GM23248 (cell line): Measurements from ENCODE around the gene AP3S1. TPM values are rescaled to one million over a fixed set of nuclear protein-coding genes. Genes with fewer than 3 reads are reported as not detected.

Experiments used
- DNase-seq: peaks from one replicate; pipeline ENCODE4 v3.0.0-alpha.2; 2015
- H2AFZ ChIP-seq: fragments of 200-600 bp; sonication (generic); 2 replicates; pipeline ENCODE4 v1.6.1; 2016; ENCODE audit warnings: antibody characterized with exemption
- H3F3A ChIP-seq: fragments of 200-600 bp; sonication (generic); 2 replicates; pipeline ENCODE4 v1.6.1; 2016; ENCODE audit warnings: mild to moderate bottlenecking, antibody characterized with exemption, mixed run types; ENCODE audit not compliant: insufficient read depth
- H3K27ac ChIP-seq: fragments of 200-600 bp; sonication (generic); 2 replicates; pipeline ENCODE4 v1.5.1; 2016; ENCODE audit warnings: mild to moderate bottlenecking
- H3K27me3 ChIP-seq: fragments of 200-600 bp; sonication (generic); replicated peaks from 2 replicates; pipeline ENCODE4 v1.6.1; 2016; ENCODE audit warnings: mild to moderate bottlenecking; ENCODE audit not compliant: insufficient read depth
- H3K36me3 ChIP-seq: fragments of 200-600 bp; sonication (generic); 2 replicates; pipeline ENCODE4 v1.6.1; 2016; ENCODE audit warnings: low read depth, mild to moderate bottlenecking
- H3K4me1 ChIP-seq: fragments of 200-600 bp; sonication (generic); 2 replicates; pipeline ENCODE4 v1.6.1; 2016; ENCODE audit warnings: mild to moderate bottlenecking; ENCODE audit not compliant: insufficient read depth
- H3K4me2 ChIP-seq: fragments of 200-600 bp; sonication (generic); one replicate; pipeline ENCODE4 v1.6.1; 2016; ENCODE audit warnings: mild to moderate bottlenecking; ENCODE audit not compliant: unreplicated experiment
- H3K4me3 ChIP-seq: fragments of 200-600 bp; sonication (generic); 2 replicates; pipeline ENCODE4 v1.5.1; 2016; ENCODE audit warnings: mild to moderate bottlenecking
- H3K79me2 ChIP-seq: fragments of 200-600 bp; sonication (generic); 2 replicates; pipeline ENCODE4 v1.6.1; 2016; ENCODE audit warnings: mild to moderate bottlenecking; ENCODE audit not compliant: insufficient read depth
- H3K9ac ChIP-seq: fragments of 200-600 bp; sonication (generic); 2 replicates; pipeline ENCODE4 v1.6.1; 2016; ENCODE audit warnings: mild to moderate bottlenecking
- H3K9me2 ChIP-seq: fragments of 200-600 bp; sonication (generic); 2 replicates; pipeline ENCODE4 v1.6.1; 2016; ENCODE audit warnings: mixed run types, mild to moderate bottlenecking, moderate library complexity; ENCODE audit not compliant: insufficient read depth
- H3K9me3 ChIP-seq: fragments of 200-600 bp; sonication (generic); one replicate; pipeline ENCODE4 v1.6.1; 2017; ENCODE audit warnings: low read depth
- H4K20me1 ChIP-seq: fragments of 200-600 bp; sonication (generic); 2 replicates; pipeline ENCODE4 v1.6.0; 2016; ENCODE audit not compliant: insufficient read depth
- EZH2 ChIP-seq: fragments of 200-600 bp; sonication (generic); IDR thresholded peaks from 2 replicates; pipeline ENCODE4 v1.6.1; 2018; ENCODE audit warnings: antibody characterized with exemption, mild to moderate bottlenecking; ENCODE audit not compliant: insufficient read depth, poor library complexity, severe bottlenecking
- EZH2phosphoT487 ChIP-seq: fragments of 200-600 bp; sonication (generic); IDR thresholded peaks from 2 replicates; pipeline ENCODE4 v1.6.1; 2018; ENCODE audit warnings: antibody characterized with exemption, moderate library complexity, mild to moderate bottlenecking, low read depth; ENCODE audit not compliant: insufficient read depth
- WGBS, 2 experiments: methylation state at CpG; one replicate each; pipeline ENCODE4 v1.1.6; 2015 to 2017; ENCODE audit warnings: low lambda C conversion rate in 2 of 2, low coverage in 1 of 2; ENCODE audit errors: missing lambda C conversion rate in 2 of 2; 5-methylcytosine and 5-hydroxymethylcytosine counted together
- in situ Hi-C: fragments of 300-500 bp; cut with MboI; formaldehyde crosslinking; loops from 2 replicates; pipeline ENCODE4 v1.15.0; 2020
- polyA plus RNA-seq: library from polyadenylated mRNA; unstranded; fragments of >200 nt; fragmentation: Nextera tagmentation; extraction: Ambion mirVana; gene quantifications from 2 replicates; pipeline ENCODE4 v1.2.1, GENCODE V29; 2016
- total RNA-seq: library from RNA; depleted of rRNA; stranded (reverse); fragments of >200 nt; shearing (Covaris generic); gene quantifications from 2 replicates; pipeline ENCODE4 v1.2.3, GENCODE V29; 2014; rRNA removed

AP3S1 gene
- total and polyA plus RNA-seq, 2 experiments from 2014 or later = 303 to 430 TPM

- Histone ChIP-seq H3K4me1 (peaks cover 14% of the 10 kb centered on the region; the same call in 1 of the 2 replicates), H3F3A (0 out of 2 replicates have a peak, but pooled peaks cover 7% of the 10 kb centered on the region), H3K4me2 (no peak overlapping the region), H3K9ac (no peak overlapping the region), H3K9me3 (no peaks in the 10 kb centered on the region), H3K36me3 (no peaks in the 10 kb centered on the region), H3K27me3 (no peaks in the 10 kb centered on the region), H3K79me2 (no peaks in the 10 kb centered on the region), H3K27ac (no peak overlapping the region), H4K20me1 (no peaks in the 10 kb centered on the region), H3K4me3 (no peak overlapping the region), H3K9me2 (no peaks in the 10 kb centered on the region), H2AFZ (no peak overlapping the region)
- no peak for DNase-seq
- in situ Hi-C loops = no loop called here
- 78 to 81% methylated on average over 17 of the region's 17 CpGs for WGBS, 2 experiments
- TF ChIP-seq EZH2 (no peak), EZH2phosphoT487 (no peak)
Observed at GRCh38 chr5:115963566-115963965, 121.8 kb downstream of the AP3S1 start.

Other genes starting within 250 kb of the AP3S1 start
- 1.9 and 12.3 TPM in 2 replicates for gene TICAM2, start 239.5 kb upstream of the AP3S1 start, total RNA-seq
- gene TICAM2, start 239.5 kb upstream of the AP3S1 start, polyA plus RNA-seq = 11.3 and 14.1 TPM in 2 replicates
- gene TMED7, start 215.9 kb upstream of the AP3S1 start, total RNA-seq = 152 and 163 TPM in 2 replicates
- 97.7 and 98.7 TPM in 2 replicates for gene TMED7, start 215.9 kb upstream of the AP3S1 start, polyA plus RNA-seq
- 0.89 and 4.3 TPM in 2 replicates for gene CDO1, start 25.3 kb upstream of the AP3S1 start, total RNA-seq
- 2.1 and 2.2 TPM in 2 replicates for gene CDO1, start 25.3 kb upstream of the AP3S1 start, polyA plus RNA-seq
- 57.2 and 70.2 TPM in 2 replicates for gene ATG12, start 370 bp upstream of the AP3S1 start, total RNA-seq
- gene ATG12, start 370 bp upstream of the AP3S1 start, polyA plus RNA-seq = 121 and 126 TPM in 2 replicates
- 0.32 TPM in 1 of 2 replicates, not detected in the other for gene LVRN, start 120.5 kb downstream of the AP3S1 start, total RNA-seq
- 0.18 and 0.24 TPM in 2 replicates for gene LVRN, start 120.5 kb downstream of the AP3S1 start, polyA plus RNA-seq
- not detected in 2 replicates for gene ARL14EPL, start 190.5 kb downstream of the AP3S1 start, total RNA-seq
- gene ARL14EPL, start 190.5 kb downstream of the AP3S1 start, polyA plus RNA-seq = not detected in 2 replicates
- gene COMMD10, start 243.1 kb downstream of the AP3S1 start, total RNA-seq = 26.0 and 26.9 TPM in 2 replicates
- 38.3 and 38.9 TPM in 2 replicates for gene COMMD10, start 243.1 kb downstream of the AP3S1 start, polyA plus RNA-seq